Fibroblast of skin of back (primary cell): ENCODE measurements around the gene CAMK2A.
"Not testable (repeated sequence)": the region's sequence is repeated elsewhere in the genome, so short reads cannot be mapped to it uniquely, and the experiment has no call there.

Experiments
- DNase-seq: peaks from one replicate; pipeline ENCODE4 v3.0.0-alpha.2; 2013

Gene CAMK2A

DNA sequence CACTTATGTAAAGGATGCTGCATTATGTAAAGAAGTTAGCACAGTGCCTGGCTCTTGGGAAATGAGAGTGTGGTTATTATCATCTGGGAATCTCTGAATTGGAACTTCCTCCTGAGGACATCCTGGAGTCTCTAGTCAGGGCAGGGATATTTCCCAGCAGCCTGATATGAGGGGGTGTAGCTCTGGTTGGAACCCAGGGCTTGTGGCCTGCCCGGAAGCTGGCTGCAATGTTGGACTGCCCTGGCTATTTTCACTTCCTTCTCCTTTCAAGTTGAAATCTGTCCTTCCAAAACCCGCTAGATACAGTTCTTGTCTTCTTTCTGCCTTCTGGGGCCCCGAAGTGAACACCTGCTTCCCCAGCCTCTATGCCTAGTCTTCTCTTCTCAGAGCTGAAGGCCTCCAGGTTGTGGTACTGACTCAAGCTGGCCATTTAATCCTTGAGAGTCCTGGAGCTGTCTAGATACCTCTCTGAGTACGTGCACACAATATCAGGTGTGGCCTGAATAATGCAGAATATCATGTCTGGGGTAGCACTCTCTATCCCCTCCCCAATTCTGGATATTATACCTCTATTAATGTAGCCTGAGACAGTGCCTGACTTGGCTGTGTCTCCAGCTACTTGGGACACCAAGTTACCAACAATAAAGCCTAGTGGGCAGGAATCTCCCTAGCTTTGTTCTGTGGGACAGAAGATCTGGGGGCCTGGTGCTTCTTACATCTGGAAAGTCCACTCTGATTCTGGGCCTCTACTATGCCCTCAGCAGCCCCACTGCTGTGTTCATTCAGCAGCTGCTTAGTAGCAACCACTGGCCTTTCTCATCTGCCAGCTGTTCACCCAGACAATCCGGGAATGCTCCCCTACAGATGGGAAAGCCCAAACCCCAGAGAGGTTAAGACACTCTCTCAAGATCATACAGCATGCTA lies 54.7 kb downstream of the CAMK2A start:
- no peak for DNase-seq

GRCh38 chr5:150233706-150234105 lies 55.9 kb downstream of the CAMK2A start:
- DNase-seq: not testable (repeated sequence)

- DNase-seq: no peak
Observed at GRCh38 chr5:150230842-150231241, 58.7 kb downstream of the CAMK2A start.

DNA sequence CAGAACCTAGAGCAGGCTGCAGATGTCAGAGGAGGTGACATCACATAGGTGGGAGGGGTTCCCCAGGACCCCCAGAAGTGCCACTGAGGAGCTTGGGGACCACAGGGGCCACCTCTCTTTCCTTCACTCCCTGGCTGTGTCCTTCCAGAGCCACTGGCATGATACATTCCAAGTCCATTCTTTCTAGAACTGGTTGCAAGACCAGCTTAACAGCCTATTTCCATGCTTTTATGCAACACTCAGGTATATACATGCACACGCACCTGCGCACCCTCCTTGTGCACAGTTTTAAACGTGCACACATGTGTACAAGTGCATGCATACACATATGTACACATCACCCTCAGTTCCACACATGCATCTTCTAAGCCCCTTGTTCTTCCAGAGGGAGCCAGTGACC lies 60.0 kb downstream of the CAMK2A start:
- DNase-seq: no peak

- DNase-seq: no peak
Observed at GRCh38 chr5:150227606-150228273, 61.8 kb downstream of the CAMK2A start.

DNA sequence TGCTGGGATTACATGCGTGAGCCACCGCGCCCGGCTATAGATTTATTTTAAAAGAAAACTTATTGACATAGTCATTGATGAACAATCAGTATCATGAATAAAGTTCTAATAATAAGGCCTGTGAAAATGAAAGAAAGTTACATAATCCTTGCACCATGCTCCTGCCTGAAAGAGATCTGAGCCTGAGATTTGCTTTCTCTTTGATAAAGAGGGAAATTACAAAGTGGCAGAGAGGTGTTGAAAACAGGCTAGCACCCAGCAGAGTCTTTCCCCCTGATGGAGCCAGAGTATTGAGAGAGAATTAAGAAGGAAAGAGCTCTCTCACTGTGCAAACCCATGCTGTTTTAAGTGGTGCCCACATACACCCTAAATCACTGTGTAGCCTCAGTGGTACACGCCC lies 62.5 kb downstream of the CAMK2A start:
- no peak for DNase-seq

GRCh38 chr5:150224483-150225027 lies 65.0 kb downstream of the CAMK2A start:
- peak; percentile 39 for DNase-seq

GRCh38 chr5:150223474-150223873 lies 66.1 kb downstream of the CAMK2A start:
- DNase-seq: no peak

- DNase-seq: no peak
Observed at GRCh38 chr5:150222906-150223305, 66.7 kb downstream of the CAMK2A start.

DNA sequence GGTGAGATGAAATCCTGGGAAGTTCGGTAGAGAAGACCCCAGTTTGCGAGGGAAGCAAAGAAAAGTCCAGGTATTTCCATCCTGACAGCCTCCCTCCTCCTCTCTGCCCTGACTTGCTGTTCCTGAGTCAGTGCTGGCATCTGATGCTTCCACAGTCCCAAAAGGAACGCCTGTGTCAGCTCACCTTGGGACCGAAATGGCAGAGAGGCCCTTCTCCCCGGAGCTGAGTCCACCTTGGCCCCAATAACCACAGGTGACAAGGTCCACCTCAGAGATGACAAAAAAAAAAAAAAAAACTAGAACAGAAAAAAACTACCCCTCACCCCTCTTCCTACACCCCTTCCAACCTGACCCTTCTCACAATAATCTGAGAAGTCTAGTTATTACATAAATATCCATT lies 68.1 kb downstream of the CAMK2A start:
- no peak for DNase-seq

DNA sequence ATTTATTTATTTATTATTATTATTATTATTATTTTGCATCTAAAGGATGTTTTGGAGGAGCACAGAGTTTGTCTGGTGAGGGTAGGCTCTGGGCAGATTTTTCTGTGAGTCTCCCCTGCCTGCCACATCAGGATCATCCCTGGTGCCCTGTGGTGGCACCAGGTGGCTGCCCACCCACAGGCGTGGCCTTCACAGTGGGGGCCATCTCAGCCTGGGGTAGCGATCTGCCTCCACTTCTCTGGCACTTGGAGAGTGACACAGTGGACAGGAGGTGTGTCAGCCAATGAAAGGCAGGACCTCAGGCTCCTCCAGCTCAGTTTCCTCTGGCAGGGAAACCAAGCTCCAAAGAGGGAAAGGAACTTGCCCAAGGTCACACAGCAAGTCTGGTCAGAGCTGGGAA lies 69.7 kb downstream of the CAMK2A start:
- no peak for DNase-seq

DNA sequence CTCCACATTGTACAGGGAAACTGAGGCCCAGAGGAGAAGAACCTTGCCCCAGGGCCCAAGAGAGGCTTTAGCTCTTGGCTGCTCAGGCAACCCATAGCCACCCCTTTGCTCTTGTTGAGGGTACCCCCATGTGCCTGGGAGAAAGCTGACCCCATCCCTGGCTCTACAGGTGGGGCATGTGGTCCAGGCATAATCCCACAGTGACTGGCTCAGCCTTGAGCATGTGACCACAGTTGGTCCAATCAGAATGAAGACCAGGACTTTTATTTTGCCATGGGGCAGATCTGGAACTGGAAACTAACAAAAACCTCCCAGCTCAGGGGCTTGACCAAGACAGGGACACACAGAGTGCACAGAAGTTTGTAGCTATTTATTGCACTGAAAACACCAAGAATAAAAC lies 70.4 kb downstream of the CAMK2A start:
- DNase-seq: no peak

- no peak for DNase-seq
Observed at GRCh38 chr5:150218693-150219035, 70.9 kb downstream of the CAMK2A start.

DNA sequence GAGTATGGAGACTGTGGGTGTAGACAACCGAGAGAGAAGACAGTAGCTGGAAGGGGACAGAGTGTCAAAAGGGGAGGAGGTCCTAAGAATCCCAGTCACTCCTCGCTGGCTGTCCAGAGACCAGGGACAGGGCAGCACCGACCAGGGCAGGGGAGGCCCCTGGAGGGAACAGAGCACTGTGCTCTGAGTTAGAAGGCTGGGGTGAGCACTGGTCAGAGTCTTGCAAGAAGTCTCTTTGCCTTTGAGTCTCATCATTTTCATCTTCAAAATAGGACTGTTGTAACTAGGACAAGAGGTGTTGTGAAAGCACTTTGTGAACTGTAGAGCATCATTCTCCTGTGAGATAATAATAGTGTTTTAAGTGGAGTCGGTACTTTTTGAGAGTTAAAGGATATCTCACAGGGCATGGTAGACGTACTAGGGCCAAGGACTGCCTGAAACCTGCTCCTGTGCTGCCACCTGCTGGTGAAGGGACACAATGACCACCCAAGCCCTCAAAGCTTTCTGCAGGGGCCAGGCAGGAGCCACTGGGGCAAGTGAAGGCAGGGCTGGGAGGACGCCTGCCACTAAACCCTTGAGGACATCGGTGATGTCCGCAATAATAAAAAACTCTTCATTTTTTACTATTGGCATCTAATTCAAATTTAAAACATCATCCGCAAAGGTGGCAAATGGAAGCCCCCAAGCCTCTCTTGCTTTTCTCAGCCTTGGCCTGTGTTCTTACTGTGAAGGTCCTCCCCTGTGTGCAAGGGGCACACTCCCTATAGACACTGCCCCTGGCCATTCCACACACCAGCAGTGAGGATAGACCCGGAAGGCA lies 71.5 kb downstream of the CAMK2A start:
- peak; percentile 75 for DNase-seq

GRCh38 chr5:150217038-150217437 lies 72.5 kb downstream of the CAMK2A start:
- no peak for DNase-seq

- DNase-seq: peak; percentile 15
Observed at GRCh38 chr5:150215979-150216944, 73.3 kb downstream of the CAMK2A start.

GRCh38 chr5:150214289-150214688 lies 75.3 kb downstream of the CAMK2A start:
- peak; percentile 90 for DNase-seq

GRCh38 chr5:150213530-150213929 lies 76.0 kb downstream of the CAMK2A start:
- DNase-seq: peak; percentile 76

DNA sequence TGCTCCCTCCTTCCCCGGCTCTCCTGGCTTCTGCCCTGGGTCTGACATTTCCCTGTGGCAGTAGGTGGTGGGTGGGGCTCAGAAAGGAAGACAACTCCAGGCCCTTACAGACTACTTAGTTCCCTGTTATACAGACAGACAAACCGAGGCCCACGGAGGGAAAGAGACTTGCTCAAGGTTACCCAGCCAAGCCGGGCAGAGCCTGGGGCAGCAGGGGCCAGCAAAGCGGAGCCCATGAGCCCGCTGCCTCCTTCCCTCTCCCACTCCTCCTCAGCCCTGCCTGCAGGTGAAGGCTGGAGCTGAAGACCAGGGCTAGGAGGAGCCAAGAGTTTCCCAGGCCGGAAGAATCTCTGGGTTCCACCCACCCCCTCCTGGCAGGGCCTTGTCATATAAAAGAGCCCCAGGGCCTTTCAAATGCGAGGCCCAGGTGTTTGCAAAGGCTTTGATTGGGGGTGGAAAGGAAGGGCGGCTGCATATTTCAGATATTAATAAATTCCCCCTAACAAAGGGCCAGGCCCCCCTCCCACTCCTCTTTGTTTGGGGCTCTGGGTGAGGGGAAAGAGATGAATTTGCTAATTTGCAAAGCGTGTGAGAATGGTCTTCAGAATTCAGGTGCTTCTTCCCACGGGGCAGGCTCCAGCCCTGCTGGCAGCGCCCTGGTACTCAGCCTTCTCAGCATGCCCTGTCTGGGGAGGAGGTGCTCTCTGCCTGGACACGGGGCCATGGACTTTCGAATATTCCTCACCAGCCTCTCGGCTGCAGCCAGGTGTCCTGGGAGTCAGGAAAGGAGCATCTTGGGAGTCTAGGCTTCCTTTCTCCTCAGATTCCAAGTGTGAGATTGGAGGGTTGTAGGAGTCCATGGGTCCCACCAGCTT lies 78.2 kb downstream of the CAMK2A start:
- no peak for DNase-seq

DNA sequence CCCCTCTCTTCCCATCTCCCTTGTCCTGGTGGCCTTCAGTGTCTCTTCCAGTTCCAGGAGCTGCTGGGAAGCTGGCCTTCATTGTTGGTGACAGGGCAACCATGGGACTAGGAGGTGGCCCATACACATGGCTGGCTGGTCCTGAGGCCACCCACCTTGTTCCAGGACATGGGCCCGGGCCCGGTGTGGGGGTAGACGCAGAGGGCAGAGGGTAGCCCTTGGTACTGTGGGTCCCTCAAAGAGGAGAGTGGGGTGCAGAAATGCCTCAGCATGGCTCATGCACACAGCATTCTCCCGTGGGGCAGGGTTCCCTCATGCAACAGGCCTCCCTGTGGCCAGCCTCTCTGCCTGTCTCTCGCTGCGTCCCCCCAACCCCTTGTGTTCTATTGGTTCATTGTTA lies 78.9 kb downstream of the CAMK2A start:
- DNase-seq: no peak
